Gastroesophageal sphincter (tissue), 4 donors: Measurements from ENCODE around the gene SESN2. TPM values are rescaled to one million over a fixed set of nuclear protein-coding genes. Genes with fewer than 3 reads are reported as not detected.

Experiments used
- ATAC-seq: fragments of 150-250 bp; one replicate; pipeline ENCODE4 v1.9.1; 2016; ENCODE audit warnings: mild to moderate bottlenecking, moderate library complexity
- H3K27ac ChIP-seq, 4 donors: fragments of 200-600 bp; sonication (generic) in 3 of 4; 1 replicate in 3 of 4; 2 replicates in 1 of 4; pipeline ENCODE4 v1.5.1; 2016 to 2019
- H3K27me3 ChIP-seq: fragments of 200-600 bp; sonication (generic); one replicate; pipeline ENCODE4 v1.5.1; 2019
- H3K36me3 ChIP-seq, 2 donors: fragments of 200-600 bp; sonication (generic); one replicate each; pipeline ENCODE4 v1.5.1; 2019; ENCODE audit warnings: control low read depth in 1 of 2
- H3K4me1 ChIP-seq, 3 donors: fragments of 200-600 bp; sonication (generic); 1 replicate in 2 of 3; 2 replicates in 1 of 3; pipeline ENCODE4 v1.5.1; 2016 to 2019; ENCODE audit warnings: control low read depth in 2 of 3
- H3K4me3 ChIP-seq, 2 donors: fragments of 200-600 bp; sonication (generic); one replicate each; pipeline ENCODE4 v1.5.1; 2019; ENCODE audit warnings: mild to moderate bottlenecking in 1 of 2, moderate library complexity in 1 of 2
- H3K9me3 ChIP-seq, 3 donors: fragments of 200-600 bp; sonication (generic); one replicate each; pipeline ENCODE4 v1.5.1; 2017 to 2019; ENCODE audit warnings: control low read depth in 2 of 3
- CTCF ChIP-seq, 4 experiments: fragments of 200-600 bp in 2 of 4; fragments of 450-650 bp in 2 of 4; sonication (generic) in 1 of 4; IDR thresholded peaks; one replicate each; pipeline ENCODE4 v1.5.1; 2017 to 2019; ENCODE audit warnings: antibody characterized with exemption in 4 of 4, mild to moderate bottlenecking in 2 of 4, moderate library complexity in 2 of 4
- EP300 ChIP-seq: sonication (generic); formaldehyde crosslinking; IDR thresholded peaks from one replicate; pipeline ENCODE4 v1.6.1; 2017; ENCODE audit warnings: antibody characterized with exemption, mild to moderate bottlenecking
- POLR2A ChIP-seq, 2 donors: fragments of 450-650 bp; IDR thresholded peaks; one replicate each; pipeline ENCODE4 v1.6.1; 2017; ENCODE audit warnings: antibody characterized with exemption in 2 of 2, mild to moderate bottlenecking in 2 of 2, moderate library complexity in 1 of 2
- POLR2AphosphoS5 ChIP-seq: sonication (generic); formaldehyde crosslinking; IDR thresholded peaks from one replicate; pipeline ENCODE4 v1.6.1; 2017; ENCODE audit warnings: antibody characterized with exemption
- WGBS, 2 donors: methylation state at CpG; one replicate each; pipeline ENCODE4 v1.1.5; 2018; ENCODE audit warnings: low coverage in 1 of 2; 5-methylcytosine and 5-hydroxymethylcytosine counted together
- total RNA-seq, 4 donors: library from RNA; depleted of rRNA; stranded (reverse); fragments of >200 nt; gene quantifications; one replicate each; pipeline ENCODE4 v1.1.0, GENCODE V29; 2016

The SESN2 gene
- total RNA-seq, 4 donors from 2014 or later = 7.7 to 10.0 (median 8.3) TPM

- TF ChIP-seq POLR2A (IDR thresholded peaks at IDR 0.05) (no peak), POLR2AphosphoS5 (no peak), EP300 (no peak), CTCF (IDR thresholded peaks at IDR 0.05) (no peak)
- Histone ChIP-seq H3K9me3 (no peaks in the 10 kb centered on the region), H3K4me1 (no peaks in the 10 kb centered on the region), H3K27me3 (peaks cover 15% of the 10 kb centered on the region), H3K36me3 (no peaks in the 10 kb centered on the region), H3K4me3 (no peak overlapping the region), H3K27ac (no peak overlapping the region)
- WGBS, 2 donors = 65 to 96% methylated on average over 2 of the region's 2 CpGs
- ATAC-seq = no peak
Observed at GRCh38 chr1:28295936-28296335, 36.6 kb downstream of the SESN2 start.

- no peak for ATAC-seq
- H3K27ac ChIP-seq = no peak overlapping the region
- no peaks in the 10 kb centered on the region for H3K4me1 ChIP-seq
- WGBS, 2 donors = 16 to 23% methylated on average over 8 to 10 of the region's 14 CpGs
- no peak for TF ChIP-seq EP300
- peaks cover 15% of the 10 kb centered on the region for H3K27me3 ChIP-seq
- no peak overlapping the region for H3K4me3 ChIP-seq
- H3K36me3 ChIP-seq = no peaks in the 10 kb centered on the region
- no peaks in the 10 kb centered on the region for H3K9me3 ChIP-seq
Observed at GRCh38 chr1:28296401-28297261, 37.3 kb downstream of the SESN2 start.

DNA sequence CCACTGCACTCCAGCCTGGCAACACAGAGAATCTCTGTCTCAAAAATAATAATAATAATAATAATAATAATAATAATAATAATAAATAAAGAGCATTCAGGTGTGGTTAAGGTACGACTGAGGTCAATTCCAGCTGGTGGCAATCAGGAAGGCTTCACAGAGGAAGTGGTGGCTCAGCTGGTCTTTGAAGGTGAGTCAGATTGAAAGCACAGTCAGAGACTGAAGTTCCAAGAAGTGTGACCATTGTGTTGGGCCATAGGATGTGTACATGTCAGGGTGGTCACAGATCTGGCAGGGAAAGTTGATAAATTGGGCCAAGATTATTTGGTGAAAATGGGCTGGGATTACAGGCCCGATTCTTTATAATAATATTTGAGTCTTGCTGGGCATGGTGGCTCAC is 38.5 kb downstream of the SESN2 start:
- no peak overlapping the region for H3K27ac ChIP-seq
- H3K4me1 ChIP-seq = no peaks in the 10 kb centered on the region
- TF ChIP-seq EP300 (no peak), POLR2A (IDR thresholded peaks at IDR 0.05) (no peak), CTCF (IDR thresholded peaks at IDR 0.05) (no peak), POLR2AphosphoS5 (no peak)
- H3K27me3 ChIP-seq = peaks cover 15% of the 10 kb centered on the region
- H3K4me3 ChIP-seq = no peak overlapping the region
- no peaks in the 10 kb centered on the region for H3K9me3 ChIP-seq
- H3K36me3 ChIP-seq = no peaks in the 10 kb centered on the region
- ATAC-seq = no peak
- WGBS, 2 donors = 66 to 88% methylated on average over 1 to 2 of the region's 2 CpGs

DNA sequence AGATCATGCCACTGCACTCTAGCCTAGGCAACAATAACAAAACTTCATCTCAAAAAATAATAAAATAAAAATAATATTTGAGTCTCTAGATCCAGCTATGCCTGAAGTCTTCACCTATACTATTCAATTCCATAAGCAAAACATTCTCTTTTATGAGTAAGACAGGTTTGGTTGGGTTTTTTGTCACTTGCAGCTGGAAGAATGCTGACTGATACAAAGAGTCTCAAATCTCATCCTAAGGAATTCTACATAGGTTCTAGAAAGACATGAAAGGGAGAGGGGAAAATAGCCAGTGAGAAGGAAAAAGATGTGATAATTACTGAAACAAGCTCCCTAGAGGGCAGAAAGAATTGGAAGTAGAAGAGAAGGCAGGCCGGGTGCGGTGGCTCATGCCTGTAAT is 39.1 kb downstream of the SESN2 start:
- TF ChIP-seq POLR2AphosphoS5 (no peak), POLR2A (IDR thresholded peaks at IDR 0.05) (no peak), CTCF (IDR thresholded peaks at IDR 0.05) (no peak), EP300 (no peak)

DNA sequence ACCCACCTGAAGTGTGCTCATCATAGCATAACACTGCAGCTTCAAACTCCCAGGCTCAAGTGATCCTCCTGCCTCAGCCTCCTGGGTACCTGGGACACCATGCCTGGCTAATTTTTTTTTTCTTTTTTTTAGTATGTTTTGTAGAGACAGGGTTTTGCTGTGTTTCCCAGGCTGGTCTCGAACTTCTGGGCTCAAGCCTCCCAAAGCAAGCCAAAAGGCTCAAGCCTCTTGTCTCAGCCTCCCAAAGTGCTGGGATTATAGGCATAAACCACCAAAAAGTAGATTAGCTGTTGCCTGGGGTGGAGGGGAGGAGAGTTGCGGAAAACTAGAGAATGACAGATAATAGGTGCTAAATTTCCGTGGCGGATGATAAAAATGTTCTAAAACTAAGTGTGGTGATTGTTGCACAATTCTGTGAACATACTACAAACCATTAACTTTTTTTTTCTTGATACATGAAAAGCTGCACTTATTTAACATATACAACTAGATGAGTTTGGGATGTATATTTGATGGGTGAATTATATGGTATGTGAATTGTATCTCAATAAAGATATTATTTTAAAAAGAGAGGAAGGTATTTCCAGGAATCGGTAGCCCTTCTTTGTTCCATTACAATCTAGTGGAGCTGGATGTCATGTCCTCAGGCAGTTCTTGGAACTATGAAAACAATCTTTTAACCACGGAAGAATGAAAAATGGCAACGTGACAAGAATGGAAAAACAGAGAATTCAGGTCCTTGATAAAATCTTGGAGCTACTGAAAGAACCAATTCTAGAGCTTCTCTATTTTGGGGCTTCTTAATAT is 42.3 kb downstream of the SESN2 start:
- H3K27ac ChIP-seq = no peak overlapping the region
- H3K27me3 ChIP-seq = peaks cover 15% of the 10 kb centered on the region
- ATAC-seq = no peak
- no peak for TF ChIP-seq CTCF (IDR thresholded peaks at IDR 0.05)
- no peak for TF ChIP-seq POLR2A (IDR thresholded peaks at IDR 0.05)
- TF ChIP-seq POLR2AphosphoS5 = no peak
- no peak for TF ChIP-seq EP300
- 46 to 54% methylated on average over 6 of the region's 7 CpGs for WGBS, 2 donors
- H3K9me3 ChIP-seq = no peaks in the 10 kb centered on the region
- H3K4me1 ChIP-seq = no peaks in the 10 kb centered on the region
- no peaks in the 10 kb centered on the region for H3K36me3 ChIP-seq
- H3K4me3 ChIP-seq = no peak overlapping the region

More for the DNA sequence above, 39.1 kb downstream of the SESN2 start:
- Histone ChIP-seq H3K9me3 (no peaks in the 10 kb centered on the region), H3K27me3 (peaks cover 15% of the 10 kb centered on the region), H3K4me1 (no peaks in the 10 kb centered on the region), H3K4me3 (no peak overlapping the region), H3K36me3 (no peaks in the 10 kb centered on the region), H3K27ac (no peak overlapping the region)
- 93 to 100% methylated on average over 2 of the region's 2 CpGs for WGBS, 2 donors
- ATAC-seq = no peak
